Omental fat pad (tissue), 4 donors: ENCODE data around the gene HOXB1. TPM values are rescaled to one million over a fixed set of nuclear protein-coding genes. Genes with fewer than 3 reads are reported as not detected.

Experiments
- ATAC-seq: fragments of 150-250 bp; one replicate; pipeline ENCODE4 v1.9.1; 2016; ENCODE audit warnings: mild to moderate bottlenecking, moderate library complexity; ENCODE audit not compliant: low FRiP score
- DNase-seq: peaks from one replicate; pipeline ENCODE4 v3.0.0-alpha.2; 2019; ENCODE audit warnings: low spot score
- total RNA-seq, 4 donors: library from RNA; depleted of rRNA; stranded (reverse); fragments of >200 nt; gene quantifications; one replicate each; pipeline ENCODE4 v1.1.0, GENCODE V29; 2016
- TF ChIP-seq, protein P1 (sequence below), 3 donors: fragments of 450-650 bp; IDR thresholded peaks; one replicate each; pipeline ENCODE4 v1.5.1; 2016 to 2017; ENCODE audit warnings: antibody characterized with exemption in 3 of 3, mild to moderate bottlenecking in 3 of 3, moderate library complexity in 2 of 3

Gene HOXB1
- total RNA-seq, 4 donors from 2014 or later, result not detected

DNA sequence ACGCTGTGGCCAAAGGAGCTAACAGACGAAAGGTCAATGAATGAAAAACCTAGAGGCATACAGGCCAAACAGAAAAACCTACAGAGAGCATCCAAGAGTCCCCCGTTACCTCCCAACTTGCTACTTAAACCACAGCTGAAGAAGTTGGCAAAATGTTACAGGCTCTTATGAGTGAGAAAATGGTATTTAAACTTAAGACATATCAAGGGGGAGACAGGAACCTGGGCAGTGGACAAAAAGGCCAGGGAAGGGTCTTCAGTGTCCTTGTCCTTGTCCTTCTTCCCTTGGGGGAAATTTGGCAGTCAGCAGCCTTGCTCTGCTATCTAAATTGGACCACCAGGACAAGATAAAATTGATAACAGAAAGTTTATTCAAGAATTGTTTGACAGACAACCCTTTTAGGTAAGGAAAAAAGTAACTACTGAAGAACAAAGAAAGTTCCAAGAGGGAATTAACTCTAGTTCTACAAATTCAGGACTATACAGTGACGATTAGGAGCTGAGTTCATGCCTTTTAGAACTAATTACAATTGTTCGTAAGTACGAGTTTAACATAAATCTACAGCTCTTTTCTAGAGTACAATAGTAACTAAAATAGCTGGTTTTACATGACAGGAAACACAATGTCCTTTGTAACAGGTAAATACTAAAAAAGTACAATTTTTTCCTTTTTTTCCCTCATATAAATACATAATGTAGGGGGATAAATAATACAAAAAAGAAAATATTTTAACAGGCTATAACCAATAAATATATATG lies 17.9 kb upstream of the HOXB1 start:
- TF ChIP-seq, protein P1, sequence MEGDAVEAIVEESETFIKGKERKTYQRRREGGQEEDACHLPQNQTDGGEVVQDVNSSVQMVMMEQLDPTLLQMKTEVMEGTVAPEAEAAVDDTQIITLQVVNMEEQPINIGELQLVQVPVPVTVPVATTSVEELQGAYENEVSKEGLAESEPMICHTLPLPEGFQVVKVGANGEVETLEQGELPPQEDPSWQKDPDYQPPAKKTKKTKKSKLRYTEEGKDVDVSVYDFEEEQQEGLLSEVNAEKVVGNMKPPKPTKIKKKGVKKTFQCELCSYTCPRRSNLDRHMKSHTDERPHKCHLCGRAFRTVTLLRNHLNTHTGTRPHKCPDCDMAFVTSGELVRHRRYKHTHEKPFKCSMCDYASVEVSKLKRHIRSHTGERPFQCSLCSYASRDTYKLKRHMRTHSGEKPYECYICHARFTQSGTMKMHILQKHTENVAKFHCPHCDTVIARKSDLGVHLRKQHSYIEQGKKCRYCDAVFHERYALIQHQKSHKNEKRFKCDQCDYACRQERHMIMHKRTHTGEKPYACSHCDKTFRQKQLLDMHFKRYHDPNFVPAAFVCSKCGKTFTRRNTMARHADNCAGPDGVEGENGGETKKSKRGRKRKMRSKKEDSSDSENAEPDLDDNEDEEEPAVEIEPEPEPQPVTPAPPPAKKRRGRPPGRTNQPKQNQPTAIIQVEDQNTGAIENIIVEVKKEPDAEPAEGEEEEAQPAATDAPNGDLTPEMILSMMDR (IDR thresholded peaks at IDR 0.05), result no peak
- ATAC-seq, result no peak
- no peak for DNase-seq

DNA sequence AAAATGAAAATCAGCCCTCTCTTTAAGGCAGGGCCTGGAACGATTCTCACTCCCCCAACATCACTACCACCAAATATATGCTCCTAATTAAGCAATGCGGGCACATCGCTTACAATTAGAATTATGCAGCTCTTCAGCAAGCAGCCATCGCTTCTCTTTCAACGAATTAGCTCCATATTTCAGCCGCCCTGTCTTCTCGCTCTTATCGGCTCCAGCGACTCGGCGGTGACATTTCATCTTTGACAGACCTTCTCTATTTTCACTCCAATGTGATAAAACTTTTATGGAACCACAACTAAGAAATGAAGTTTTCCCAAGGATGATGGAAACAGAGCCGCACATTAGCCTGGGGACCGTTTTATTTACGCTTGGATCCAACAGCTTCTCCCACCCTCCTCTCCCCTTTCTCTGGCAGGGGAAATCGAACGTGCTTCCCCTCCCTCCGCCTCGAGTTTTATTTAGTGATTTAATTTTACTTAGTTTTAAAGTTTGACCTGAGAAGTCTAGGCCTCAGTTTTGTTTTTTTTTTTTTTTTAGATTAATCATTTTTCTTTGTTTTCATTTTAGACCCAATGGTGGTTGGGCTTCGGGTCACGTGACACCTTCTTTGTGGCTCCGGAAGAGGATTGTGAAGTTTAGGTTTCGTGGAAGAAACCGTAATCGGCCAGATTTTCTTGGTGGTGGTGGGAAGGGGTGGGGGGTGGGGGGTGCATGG lies 17.2 kb upstream of the HOXB1 start:
- TF ChIP-seq, protein P1 (IDR thresholded peaks at IDR 0.05), result no peak
- no peak for DNase-seq
- no peak for ATAC-seq

DNA sequence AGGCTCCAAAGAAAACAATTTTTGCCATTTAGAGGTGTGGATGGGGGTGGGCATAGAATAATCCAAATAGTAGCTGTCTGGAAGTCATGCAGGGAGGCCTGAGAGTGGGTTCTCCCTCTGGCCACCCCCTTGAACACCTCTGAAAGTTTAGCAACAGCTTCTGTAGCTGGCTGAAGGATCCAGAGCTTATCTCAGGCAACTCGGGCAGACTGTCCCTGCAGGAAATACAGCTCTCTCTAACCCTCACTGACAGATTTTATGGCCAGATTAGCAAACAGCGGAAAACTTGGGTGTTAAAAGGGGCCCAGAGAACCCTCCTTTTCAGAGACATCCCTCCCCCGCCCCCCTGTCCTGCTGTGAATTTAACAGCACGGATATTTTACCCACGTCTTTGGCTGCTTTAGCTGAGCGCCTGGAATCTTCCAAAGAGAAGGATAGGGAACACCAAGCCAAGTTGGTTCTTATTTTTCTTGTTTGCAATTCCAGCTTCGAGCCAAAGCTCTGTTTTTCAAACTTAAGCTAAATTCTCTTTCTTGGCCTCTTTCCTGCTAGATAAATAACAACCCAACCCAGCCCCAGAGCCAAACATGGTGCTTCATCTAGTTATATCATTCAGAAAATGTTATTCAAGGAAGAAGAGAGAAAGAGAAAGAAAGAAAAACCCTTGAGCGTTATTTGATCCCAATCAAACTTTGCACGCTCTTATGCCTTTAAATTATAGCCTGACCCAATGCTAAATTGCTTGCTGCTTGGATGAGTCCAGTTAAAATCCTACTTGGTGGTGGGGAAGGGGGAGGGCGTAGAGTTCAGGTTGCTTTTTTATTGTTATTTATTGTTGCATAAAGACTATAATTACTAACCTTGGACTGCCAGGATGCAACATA lies 16.4 kb upstream of the HOXB1 start:
- TF ChIP-seq, protein P1 (IDR thresholded peaks at IDR 0.05), result no peak
- DNase-seq (no peak), ATAC-seq (no peak)

DNA sequence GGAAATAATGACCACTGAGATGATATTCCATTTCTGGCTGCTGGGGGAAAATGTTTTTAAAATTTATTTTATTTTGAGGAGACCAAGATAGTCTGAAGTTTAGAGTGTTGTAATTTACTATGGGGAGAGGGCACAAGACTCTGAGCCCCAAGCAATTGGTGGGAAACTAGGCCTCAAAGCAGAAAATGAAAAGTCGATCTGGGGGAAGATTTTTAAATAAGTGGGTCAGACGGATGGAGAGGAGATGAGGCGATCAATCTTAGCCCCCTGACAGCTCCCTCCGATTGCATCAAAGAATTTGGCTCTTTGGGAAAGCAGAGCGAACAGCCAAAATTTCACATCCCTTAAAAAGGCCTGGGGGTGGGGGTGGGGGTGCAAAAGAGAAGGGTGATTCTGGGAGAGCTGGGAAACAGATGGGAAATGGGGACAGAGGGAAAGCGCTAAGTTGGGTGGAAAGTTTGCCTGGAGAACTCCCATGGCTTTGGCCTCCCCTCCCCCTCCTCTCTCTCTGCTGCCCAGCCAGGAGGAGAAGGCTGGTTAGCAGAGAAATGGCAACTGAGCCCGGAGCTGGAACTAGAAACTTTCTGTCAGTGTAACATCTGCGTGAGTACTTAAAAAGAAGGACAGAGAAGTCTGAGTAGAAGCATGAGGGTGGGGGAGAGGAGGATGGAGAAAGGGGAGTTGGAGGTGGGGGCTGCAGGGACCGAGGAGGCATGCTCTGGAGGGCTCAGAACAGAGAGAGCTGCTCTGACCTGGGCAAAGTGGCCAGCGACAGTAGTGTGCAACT lies 15.5 kb upstream of the HOXB1 start:
- ATAC-seq (no peak), DNase-seq (no peak)
- TF ChIP-seq, protein P1 (IDR thresholded peaks at IDR 0.05), result no peak

DNA sequence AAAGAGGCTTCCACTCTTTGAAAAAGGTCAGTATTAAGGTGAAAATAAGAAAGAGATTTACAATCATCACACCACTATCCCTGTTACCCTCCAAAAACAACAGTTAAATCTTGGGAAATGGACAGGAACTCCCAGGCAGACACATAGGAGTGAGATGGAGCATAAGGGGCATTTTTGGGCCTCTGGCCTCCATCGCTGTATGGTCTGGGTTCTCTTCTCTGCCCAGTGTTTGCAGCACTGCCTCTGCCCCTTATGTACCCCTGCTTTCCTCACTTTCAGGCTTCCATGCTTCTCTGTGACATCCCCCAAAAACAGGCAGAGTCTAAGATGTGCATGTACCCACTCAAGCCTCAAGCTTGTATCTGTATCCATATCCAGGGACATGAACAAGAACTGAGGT lies 14.7 kb upstream of the HOXB1 start:
- no peak for DNase-seq
- no peak for ATAC-seq
- TF ChIP-seq, protein P1 (IDR thresholded peaks at IDR 0.05), result no peak

DNA sequence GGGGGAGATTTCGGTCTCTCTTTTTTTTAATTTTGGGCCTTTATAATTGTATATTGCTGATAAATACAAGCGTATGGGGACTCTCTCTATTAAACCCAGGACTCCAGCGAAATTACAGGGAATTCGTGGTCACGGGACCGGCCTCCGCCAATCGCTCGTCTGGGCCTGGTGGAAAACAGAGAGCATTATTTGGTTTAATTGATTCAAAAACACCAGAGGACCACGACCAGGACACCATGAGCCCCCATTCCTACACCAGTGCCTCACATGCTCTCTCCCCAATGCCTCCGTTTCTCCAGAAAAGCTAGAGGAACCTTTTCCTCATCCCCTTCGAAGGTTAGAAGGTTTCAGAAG lies 14.2 kb upstream of the HOXB1 start, which contains the start of gene HOXB2:
HOXB2 (minus strand) TSS at position 88 of the 354 bp plus-strand sequence. CDS start 198 bp downstream, outside the sequence.
- TF ChIP-seq, protein P1 (IDR thresholded peaks at IDR 0.05), result no peak
- ATAC-seq (no peak), DNase-seq (no peak)
